ENCODE measurements around the gene SLC38A10. TPM values are rescaled to one million over a fixed set of nuclear protein-coding genes. Genes with fewer than 3 reads are reported as not detected.

Gene SLC38A10
- total RNA-seq, 2 donors from 2014 or later, result 83.0 to 129 TPM

- ATAC-seq (ENCODE audit: insufficient number of reproducible peaks, low FRiP score, low read depth) (no peak), DNase-seq (ENCODE audit: low spot score) (no peak)
- TF ChIP-seq CTCF (IDR thresholded peaks at IDR 0.05), result peak; percentile 63
- H3K36me3 ChIP-seq, result peaks cover 5% of the 10 kb centered on the region
- H3K27me3 ChIP-seq (replicated peaks; ENCODE audit: insufficient read depth), result no peaks in the 10 kb centered on the region
- H3K9me3 ChIP-seq, result no peaks in the 10 kb centered on the region
- H3K4me3 ChIP-seq, result no peak overlapping the region
- H3K4me1 ChIP-seq (ENCODE audit: control insufficient read depth in 1 of 2, low read depth in 2 of 2), result peaks cover 22 to 30% of the 10 kb centered on the region in 2 donors
- no peak overlapping the region for H3K27ac ChIP-seq
Measured at GRCh38 chr17:81291662-81292061, 3.4 kb downstream of the SLC38A10 start.

GRCh38 chr17:81290230-81290629, 4.9 kb downstream of the SLC38A10 start:
- ATAC-seq (ENCODE audit: insufficient number of reproducible peaks, low FRiP score, low read depth) (no peak), DNase-seq (ENCODE audit: low spot score) (no peak)
- no peaks in the 10 kb centered on the region for H3K9me3 ChIP-seq
- H3K27ac ChIP-seq, result no peak overlapping the region
- H3K36me3 ChIP-seq, result peaks cover 5% of the 10 kb centered on the region
- H3K4me3 ChIP-seq, result no peak overlapping the region
- H3K4me1 ChIP-seq (ENCODE audit: control insufficient read depth in 1 of 2, low read depth in 2 of 2), result peaks cover 18 to 30% of the 10 kb centered on the region in 2 donors
- TF ChIP-seq CTCF (IDR thresholded peaks at IDR 0.05), result no peak
- no peaks in the 10 kb centered on the region for H3K27me3 ChIP-seq (replicated peaks; ENCODE audit: insufficient read depth)

- TF ChIP-seq CTCF (IDR thresholded peaks at IDR 0.05), result no peak
- Histone ChIP-seq H3K4me1 (ENCODE audit: control insufficient read depth in 1 of 2, low read depth in 2 of 2) (peaks cover 18 to 32% of the 10 kb centered on the region in 2 donors), H3K9me3 (no peaks in the 10 kb centered on the region)
Measured at GRCh38 chr17:81289627-81290026, 5.5 kb downstream of the SLC38A10 start.

GRCh38 chr17:81288715-81289114, 6.4 kb downstream of the SLC38A10 start:
- Histone ChIP-seq H3K4me3 (no peak overlapping the region), H3K4me1 (ENCODE audit: control insufficient read depth in 1 of 2, low read depth in 2 of 2) (peaks cover 13 to 26% of the 10 kb centered on the region in 2 donors), H3K9me3 (no peaks in the 10 kb centered on the region), H3K27me3 (replicated peaks; ENCODE audit: insufficient read depth) (no peaks in the 10 kb centered on the region), H3K27ac (no peak overlapping the region), H3K36me3 (peaks cover 5% of the 10 kb centered on the region)
- DNase-seq (ENCODE audit: low spot score) (no peak), ATAC-seq (ENCODE audit: insufficient number of reproducible peaks, low FRiP score, low read depth) (no peak)
- no peak for TF ChIP-seq CTCF (IDR thresholded peaks at IDR 0.05)

More at GRCh38 chr17:81289627-81290026, 5.5 kb downstream of the SLC38A10 start:
- no peak overlapping the region for H3K4me3 ChIP-seq
- no peak for ATAC-seq (ENCODE audit: insufficient number of reproducible peaks, low FRiP score, low read depth)
- H3K36me3 ChIP-seq, result peaks cover 5% of the 10 kb centered on the region
- DNase-seq (ENCODE audit: low spot score), result no peak
- H3K27ac ChIP-seq, result no peak overlapping the region
- no peaks in the 10 kb centered on the region for H3K27me3 ChIP-seq (replicated peaks; ENCODE audit: insufficient read depth)

GRCh38 chr17:81287741-81288430, 7.2 kb downstream of the SLC38A10 start:
- no peak overlapping the region for H3K27ac ChIP-seq
- H3K27me3 ChIP-seq (replicated peaks; ENCODE audit: insufficient read depth), result no peaks in the 10 kb centered on the region
- ATAC-seq (ENCODE audit: insufficient number of reproducible peaks, low FRiP score, low read depth) (no peak), DNase-seq (ENCODE audit: low spot score) (no peak)
- H3K4me3 ChIP-seq, result no peak overlapping the region
- no peaks in the 10 kb centered on the region for H3K9me3 ChIP-seq
- peaks cover 6 to 17% of the 10 kb centered on the region in 2 donors for H3K4me1 ChIP-seq (ENCODE audit: control insufficient read depth in 1 of 2, low read depth in 2 of 2)
- H3K36me3 ChIP-seq, result peaks cover 5% of the 10 kb centered on the region
- TF ChIP-seq CTCF (IDR thresholded peaks at IDR 0.05), result no peak
